NCI-H1694 treated with DMSO at 0.1 percent for 48 hours (cell line): ENCODE results near the gene GRM3.
"Not testable (repeated sequence)": the region's sequence is repeated elsewhere in the genome, so short reads cannot be mapped to it uniquely, and the experiment has no call there.

Source experiments
- DNase-seq: peaks from one replicate; lab custom pipeline; 2025; lab: John Stamatoyannopoulos, UW

The GRM3 gene

GRCh38 chr7:86643561-86644281, at the start of gene GRM3:
GRM3 (plus strand) TSS chr7:86643909; CDS start chr7:86765146, 121,237 bp downstream.
- DNase-seq = no peak

GRCh38 chr7:86598311-86598710, 45.4 kb upstream of the GRM3 start:
- no peak for DNase-seq

- no peak for DNase-seq
Observed at GRCh38 chr7:86598721-86599120, 45.0 kb upstream of the GRM3 start.

- no peak for DNase-seq
Observed at GRCh38 chr7:86600506-86601290, 43.0 kb upstream of the GRM3 start.

GRCh38 chr7:86615711-86616110, 28.0 kb upstream of the GRM3 start:
- not testable (repeated sequence) for DNase-seq

- DNase-seq = no peak
Observed at GRCh38 chr7:86644282-86645224, 844 bp downstream of the GRM3 start.

- no peak for DNase-seq
Observed at GRCh38 chr7:86645225-86645608, 1.5 kb downstream of the GRM3 start.

- DNase-seq = no peak
Observed at GRCh38 chr7:86645676-86646276, 2.1 kb downstream of the GRM3 start.

- no peak for DNase-seq
Observed at GRCh38 chr7:86647385-86648094, 3.8 kb downstream of the GRM3 start.

- no peak for DNase-seq
Observed at GRCh38 chr7:86648169-86648568, 4.5 kb downstream of the GRM3 start.

- DNase-seq = no peak
Observed at GRCh38 chr7:86653919-86654659, 10.4 kb downstream of the GRM3 start.

- no peak for DNase-seq
Observed at GRCh38 chr7:86657948-86658347, 14.2 kb downstream of the GRM3 start.

- DNase-seq = no peak
Observed at GRCh38 chr7:86660950-86661462, 17.3 kb downstream of the GRM3 start.

- no peak for DNase-seq
Observed at GRCh38 chr7:86664486-86664885, 20.8 kb downstream of the GRM3 start.

GRCh38 chr7:86664991-86665390, 21.3 kb downstream of the GRM3 start:
- no peak for DNase-seq

- no peak for DNase-seq
Observed at GRCh38 chr7:86665669-86666068, 22.0 kb downstream of the GRM3 start.

- no peak for DNase-seq
Observed at GRCh38 chr7:86667732-86668131, 24.0 kb downstream of the GRM3 start.

- DNase-seq = no peak
Observed at GRCh38 chr7:86668315-86668714, 24.6 kb downstream of the GRM3 start.

GRCh38 chr7:86687831-86688230, 44.1 kb downstream of the GRM3 start:
- DNase-seq = no peak

GRCh38 chr7:86689363-86689762, 45.7 kb downstream of the GRM3 start:
- no peak for DNase-seq
